ENCODE measurements around the gene ANO5.

The ANO5 gene, protein sequence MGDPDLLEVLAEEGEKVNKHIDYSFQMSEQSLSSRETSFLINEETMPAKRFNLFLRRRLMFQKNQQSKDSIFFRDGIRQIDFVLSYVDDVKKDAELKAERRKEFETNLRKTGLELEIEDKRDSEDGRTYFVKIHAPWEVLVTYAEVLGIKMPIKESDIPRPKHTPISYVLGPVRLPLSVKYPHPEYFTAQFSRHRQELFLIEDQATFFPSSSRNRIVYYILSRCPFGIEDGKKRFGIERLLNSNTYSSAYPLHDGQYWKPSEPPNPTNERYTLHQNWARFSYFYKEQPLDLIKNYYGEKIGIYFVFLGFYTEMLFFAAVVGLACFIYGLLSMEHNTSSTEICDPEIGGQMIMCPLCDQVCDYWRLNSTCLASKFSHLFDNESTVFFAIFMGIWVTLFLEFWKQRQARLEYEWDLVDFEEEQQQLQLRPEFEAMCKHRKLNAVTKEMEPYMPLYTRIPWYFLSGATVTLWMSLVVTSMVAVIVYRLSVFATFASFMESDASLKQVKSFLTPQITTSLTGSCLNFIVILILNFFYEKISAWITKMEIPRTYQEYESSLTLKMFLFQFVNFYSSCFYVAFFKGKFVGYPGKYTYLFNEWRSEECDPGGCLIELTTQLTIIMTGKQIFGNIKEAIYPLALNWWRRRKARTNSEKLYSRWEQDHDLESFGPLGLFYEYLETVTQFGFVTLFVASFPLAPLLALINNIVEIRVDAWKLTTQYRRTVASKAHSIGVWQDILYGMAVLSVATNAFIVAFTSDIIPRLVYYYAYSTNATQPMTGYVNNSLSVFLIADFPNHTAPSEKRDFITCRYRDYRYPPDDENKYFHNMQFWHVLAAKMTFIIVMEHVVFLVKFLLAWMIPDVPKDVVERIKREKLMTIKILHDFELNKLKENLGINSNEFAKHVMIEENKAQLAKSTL

DNA sequence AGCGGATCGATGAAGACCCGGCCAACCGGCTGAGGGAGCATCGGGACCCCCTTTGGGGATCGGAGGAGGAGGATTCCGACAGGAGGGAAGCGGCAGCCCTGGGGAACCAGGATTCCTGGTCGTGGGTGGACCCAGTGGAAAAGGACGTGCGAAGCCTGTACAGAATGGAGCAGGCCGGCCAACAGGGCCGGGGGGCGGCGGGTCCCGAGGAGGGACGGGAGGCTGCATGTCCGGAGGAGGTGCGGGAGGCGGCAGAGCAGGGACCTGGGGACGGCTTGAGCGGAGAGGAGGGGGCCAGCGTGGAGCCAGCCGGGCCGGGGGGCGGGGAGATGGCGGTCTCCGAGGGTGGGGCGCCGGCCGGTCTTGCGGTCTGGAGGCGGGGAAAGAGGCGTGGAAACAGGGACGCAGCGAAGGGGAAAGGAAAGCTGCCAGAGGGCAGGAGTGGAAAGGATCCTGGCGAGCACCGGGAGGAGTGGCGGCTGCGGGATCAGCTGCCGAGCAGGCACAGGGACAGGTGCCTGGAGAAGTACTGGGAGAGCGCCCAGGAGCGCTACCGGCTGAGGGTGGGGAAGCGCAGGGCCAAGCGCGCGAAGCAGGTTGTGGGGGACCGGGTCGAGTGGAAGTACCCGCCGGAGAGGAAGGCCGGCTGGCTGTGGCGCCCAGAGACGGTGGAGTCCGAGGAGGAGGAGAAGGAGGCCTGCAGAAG is at the start of gene ANO5:
TSS of gene ANO5 (plus strand) at position 444 of the 706 bp plus-strand sequence. CDS start 408 bp downstream, outside the sequence.
- peak; percentile 26 for DNase-seq (ENCODE audit: low spot score)

DNA sequence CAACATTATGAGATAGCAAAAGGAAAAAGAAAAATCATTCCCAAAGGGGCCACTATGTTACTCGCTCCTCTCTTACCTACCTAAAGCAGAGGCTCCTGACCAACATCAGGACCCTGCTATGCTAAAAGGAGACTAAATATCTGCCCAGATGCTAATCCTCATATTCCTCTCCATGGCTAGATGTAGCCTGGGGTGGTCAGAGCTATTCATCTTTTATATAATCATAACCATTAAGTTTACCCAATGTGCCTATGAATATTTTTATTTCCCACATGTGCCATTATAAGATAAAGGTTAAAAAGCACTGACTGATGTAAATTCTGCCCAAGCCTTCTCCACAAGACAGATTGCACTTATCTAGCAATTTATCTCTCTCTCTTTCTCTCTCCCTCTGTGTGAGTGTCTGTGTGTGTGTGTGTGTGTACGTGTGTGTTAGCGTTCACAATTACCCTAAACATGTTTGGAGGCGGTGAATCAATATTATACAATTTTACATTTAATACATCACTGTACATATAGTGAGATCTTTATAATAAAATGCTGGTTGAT is 41.2 kb upstream of the ANO5 start:
- DNase-seq (ENCODE audit: low spot score), result no peak

DNA sequence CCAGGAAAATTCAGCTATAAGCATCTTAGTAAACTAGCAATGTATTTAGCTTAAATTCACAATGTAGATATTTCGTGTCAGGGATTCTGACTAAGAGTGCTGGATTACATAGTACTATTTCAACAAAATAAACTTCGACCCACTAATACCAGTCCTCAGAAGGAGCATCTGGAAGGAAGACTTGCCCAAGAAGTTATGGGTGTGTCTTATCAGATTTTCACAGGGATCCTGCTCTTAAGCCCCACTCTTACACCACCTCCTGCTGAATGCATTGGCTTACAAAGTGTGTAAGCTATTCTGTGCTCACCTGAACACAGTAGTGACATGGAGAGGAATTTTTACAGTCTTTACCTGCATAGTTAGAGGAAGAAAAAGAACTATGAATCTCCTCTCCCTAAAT is 35.4 kb upstream of the ANO5 start:
- DNase-seq (ENCODE audit: low spot score), result no peak

DNA sequence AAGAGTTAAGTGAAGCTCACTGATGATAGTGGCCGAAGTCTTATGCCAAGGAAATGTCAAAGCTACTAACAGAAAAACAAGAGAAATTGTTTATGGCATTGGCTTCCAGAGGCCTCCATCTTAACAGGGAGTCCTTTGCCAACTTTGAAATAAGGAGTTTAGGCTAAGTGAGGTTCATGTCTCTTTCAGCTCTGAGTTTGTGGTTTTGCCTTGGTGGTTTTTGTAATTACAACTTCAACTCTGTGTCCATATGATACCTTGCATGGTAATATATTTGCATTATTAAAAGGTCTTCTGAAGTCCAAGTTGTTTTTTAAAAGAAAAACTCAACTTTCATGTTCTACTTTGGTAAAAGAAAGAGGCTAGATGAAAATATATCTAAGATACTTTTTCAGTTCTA is 31.4 kb upstream of the ANO5 start:
- DNase-seq (ENCODE audit: low spot score), result no peak

DNA sequence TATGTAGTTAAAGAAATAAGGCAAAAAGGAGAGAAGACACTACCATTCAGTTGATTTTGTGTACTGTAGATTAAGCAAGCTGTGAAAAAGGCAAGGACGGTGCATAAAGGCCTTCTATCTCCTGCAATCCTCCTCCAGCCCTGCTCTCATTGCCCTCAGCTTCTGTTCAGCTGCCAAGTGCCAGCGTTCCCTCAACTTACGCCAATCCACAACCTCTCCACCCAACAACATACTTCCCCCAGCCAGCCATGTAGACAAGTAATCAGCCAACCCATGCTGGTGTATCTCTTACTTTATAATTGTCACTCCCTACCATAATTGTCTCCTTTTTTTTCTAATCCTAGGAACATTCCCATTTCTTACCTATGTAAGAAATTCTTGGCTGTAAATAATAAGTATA is 30.1 kb upstream of the ANO5 start:
- no peak for DNase-seq (ENCODE audit: low spot score)

DNA sequence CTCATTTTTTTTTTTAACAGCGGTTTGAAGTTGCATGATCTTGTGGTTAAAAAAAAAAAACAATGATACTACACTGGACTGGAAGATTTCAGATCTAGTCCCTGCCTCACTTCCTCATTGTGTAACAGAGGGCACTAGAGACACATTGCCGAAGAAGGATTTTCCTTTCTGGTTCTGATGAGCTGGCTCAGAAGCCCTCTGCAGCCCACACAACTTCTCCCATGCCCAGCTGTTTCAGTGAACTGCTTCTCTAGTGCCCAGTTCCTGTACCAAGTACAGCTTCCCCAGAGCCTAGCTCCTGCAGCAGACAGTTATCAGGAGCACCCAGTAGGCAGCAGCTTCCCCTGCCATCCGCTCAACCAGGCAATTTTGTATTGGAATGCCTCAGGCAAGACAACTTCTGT is 29.5 kb upstream of the ANO5 start:
- no peak for DNase-seq (ENCODE audit: low spot score)

DNA sequence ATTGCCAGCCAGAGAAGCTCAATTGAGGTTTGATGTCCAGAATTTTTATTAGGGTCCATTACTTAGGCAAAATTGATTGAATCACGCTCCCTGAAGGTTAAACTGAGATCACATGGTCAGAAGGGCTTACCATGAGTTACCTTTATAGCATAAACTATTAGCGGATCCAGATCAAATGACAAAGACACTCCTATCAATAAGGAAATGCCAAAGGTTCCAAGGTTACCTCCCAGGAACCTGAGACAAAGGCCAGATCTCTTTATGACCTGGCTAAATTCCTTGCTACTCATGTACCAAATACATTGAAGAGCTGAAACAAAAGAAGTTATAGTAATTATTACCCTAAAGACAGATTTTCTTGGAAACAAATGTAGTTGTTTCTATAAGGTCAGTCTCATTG is 27.8 kb upstream of the ANO5 start:
- DNase-seq (ENCODE audit: low spot score), result no peak

DNA sequence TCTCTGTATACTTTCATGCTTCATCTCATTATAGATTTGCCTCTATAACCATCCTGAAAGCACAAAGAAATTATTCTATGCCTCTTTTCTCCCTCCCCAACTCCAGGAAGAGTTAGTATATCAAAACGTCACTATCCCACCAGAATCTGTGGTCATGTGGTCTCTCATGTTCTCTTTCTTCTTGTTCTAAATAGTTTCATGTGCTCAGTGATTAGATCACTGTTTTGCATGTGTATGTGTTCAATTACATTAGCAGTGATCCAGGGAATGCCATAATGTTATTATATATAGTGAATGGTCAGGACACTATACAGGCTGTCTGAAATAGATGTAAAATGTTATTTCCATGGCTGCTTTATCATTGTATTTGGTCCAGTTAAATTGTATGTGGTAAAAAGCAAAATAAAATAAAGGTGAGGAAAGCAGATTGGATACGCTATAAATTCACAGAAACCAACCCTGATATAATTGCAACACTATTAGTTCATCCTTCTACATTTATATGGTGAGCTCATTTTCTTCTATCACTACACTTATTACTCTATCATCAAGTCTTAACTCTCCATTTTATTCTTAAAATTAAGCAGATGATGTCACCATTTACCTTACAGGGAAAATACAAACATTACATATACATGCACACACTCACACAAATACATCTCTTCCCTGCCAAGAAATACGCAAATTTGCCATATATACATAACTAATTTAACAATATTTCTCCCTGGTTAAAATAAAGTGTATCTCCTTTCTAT is 26.9 kb upstream of the ANO5 start:
- DNase-seq (ENCODE audit: low spot score), result no peak

DNA sequence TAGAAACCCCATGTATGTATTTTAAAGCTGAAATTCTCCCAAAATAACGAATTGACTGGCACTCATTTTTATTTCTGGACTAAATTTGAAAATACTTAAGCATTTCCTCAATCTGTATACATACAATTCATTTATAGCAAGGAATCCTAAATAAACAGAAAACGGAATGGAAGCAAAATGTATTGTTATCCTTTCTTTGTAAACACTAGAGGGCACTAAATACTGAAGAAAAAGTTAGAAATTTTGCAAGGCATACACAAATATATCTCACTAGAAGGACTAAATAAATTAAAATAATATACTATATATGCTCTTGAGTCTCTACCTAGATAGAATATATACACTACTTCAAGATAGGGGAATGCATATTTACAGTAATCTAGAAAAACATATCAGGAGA is 23.1 kb upstream of the ANO5 start:
- no peak for DNase-seq (ENCODE audit: low spot score)

DNA sequence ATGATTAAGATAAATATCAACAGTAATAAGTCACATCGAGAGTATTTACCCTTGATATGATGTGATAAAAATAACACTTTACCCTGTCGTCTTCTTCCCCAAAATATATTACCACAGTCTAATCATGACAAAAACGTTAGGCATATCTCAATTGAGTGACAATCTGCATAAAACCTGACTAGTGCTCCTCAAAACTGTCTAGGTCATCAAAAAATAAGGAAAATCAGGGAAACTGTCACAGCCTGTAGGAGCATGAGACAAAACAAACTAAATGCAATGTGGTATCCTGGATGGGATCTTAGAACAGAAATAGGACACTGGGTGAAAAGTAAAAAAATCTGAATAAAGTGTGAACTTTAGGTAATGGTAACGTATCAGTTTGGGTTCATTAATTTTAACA is 19.4 kb upstream of the ANO5 start:
- DNase-seq (ENCODE audit: low spot score), result no peak

DNA sequence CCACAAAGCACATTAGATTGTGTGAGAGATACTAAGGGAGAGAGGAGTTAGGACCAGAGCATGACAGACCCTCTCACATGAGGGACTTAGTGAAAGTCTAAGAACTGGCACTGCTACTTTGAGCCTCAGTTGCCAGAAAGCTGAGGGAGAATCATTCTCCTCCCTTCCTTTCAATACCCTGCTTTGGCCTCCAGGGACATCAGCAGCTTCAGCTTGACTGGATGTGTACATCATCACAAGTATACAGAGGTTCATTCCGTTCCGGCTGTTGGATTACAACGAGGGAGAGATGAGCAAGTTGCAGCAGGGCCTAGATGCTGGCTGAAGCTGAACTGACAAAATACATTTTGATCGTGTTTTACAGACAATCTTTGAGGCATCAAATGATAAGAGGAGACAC is 15.7 kb upstream of the ANO5 start:
- DNase-seq (ENCODE audit: low spot score), result no peak

DNA sequence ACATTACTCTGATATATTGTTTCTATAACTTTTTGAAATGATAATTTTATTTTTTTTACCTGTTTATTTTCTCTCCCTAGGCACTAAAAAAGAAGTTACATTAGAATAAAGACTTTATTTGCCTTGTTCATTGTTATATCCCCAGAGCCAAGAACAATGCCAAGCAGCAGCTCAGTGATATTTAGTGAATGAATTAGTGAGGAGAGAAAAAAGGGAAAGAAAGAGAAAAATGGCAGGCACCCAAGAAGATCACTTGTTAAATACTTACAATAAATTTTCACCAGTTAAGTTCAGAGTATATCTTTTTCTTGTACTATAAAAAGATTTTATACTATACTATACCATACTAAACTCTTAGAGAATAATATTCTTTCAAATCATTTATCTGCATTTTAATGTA is 13.3 kb upstream of the ANO5 start:
- DNase-seq (ENCODE audit: low spot score), result no peak

DNA sequence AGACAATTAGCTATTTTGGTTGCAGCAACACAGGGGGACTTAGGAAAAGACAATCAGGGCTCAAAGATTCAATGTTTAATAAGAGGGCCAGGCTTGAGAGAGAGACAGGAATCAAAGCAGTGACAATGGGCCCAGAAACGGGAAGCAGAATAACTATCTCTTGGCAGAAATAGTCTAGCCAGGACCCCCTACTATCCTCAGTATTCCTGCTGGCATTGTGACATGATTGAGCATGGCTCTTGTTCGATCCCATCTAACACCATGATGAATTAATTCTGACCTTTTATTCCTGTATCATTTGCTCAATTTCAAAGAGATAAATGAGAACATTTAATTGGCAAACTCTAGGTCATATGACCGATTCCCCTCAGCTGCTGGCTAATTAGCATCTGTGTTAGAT is 12.8 kb upstream of the ANO5 start:
- DNase-seq (ENCODE audit: low spot score), result no peak

DNA sequence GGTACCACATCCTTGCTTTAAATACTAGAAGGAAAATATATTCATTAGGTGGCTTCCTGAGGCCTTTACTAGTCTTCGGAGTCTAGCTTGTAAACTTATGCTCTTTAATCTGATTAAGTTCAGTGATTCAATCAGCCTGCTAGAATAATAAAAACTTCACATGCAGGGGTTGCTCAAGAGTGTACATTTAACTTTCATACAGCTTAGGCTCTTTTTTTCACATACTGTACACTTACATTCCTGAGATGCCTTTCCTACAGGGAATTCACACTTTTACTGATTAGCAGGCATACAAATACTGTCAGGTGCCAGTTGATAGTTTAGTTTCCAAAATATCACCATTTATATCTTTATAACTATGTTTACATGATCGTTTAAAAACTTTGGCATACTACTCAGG is 3.2 kb upstream of the ANO5 start:
- no peak for DNase-seq (ENCODE audit: low spot score)

DNA sequence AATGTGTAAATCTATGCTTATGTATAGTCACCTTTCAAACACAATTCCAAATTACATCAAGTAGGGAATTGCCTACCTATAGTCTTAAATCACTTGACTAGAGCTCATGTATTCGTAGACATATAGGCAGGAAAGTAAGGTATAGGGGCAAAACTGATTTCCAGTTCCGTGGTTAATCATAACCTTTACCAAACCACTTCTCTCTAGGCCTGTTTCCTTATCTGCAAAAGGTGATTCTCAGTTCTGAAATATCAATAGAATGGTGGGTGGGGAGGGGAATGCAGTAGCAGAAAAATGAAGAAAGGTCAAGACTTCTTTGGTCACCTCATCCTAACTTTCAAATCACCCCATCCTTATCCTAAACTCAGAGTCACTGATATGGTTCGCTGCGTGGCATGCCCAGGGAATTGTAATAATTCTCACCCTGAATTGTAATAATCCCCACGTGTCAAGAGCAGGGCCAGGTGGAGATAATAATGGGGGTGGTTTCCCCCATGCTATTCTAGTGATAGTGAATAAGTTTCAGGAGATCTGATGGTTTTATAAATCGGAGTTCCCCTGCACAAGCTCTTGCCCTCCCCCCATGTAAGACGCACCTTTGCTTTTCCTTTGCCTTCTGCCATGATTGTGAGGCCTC is 1.9 kb upstream of the ANO5 start:
- no peak for DNase-seq (ENCODE audit: low spot score)

DNA sequence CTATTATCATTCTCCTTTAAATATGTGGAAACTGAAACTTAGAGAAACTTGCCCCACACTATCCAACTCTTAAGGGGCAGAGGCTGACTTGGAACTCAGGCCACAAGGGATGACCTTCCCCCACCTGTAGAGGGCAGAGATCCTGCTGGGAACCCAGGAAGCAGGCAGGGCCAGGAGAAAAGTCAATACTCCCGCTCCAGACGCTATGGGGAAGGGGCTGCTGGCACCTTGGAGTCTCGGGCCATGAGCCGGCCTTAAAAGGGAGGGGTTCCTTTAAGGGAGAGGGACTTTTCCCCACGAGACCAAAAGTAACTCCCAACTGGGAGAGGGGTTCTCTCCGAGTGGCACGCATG is 620 bp upstream of the ANO5 start:
- peak; percentile 12 for DNase-seq (ENCODE audit: low spot score)

DNA sequence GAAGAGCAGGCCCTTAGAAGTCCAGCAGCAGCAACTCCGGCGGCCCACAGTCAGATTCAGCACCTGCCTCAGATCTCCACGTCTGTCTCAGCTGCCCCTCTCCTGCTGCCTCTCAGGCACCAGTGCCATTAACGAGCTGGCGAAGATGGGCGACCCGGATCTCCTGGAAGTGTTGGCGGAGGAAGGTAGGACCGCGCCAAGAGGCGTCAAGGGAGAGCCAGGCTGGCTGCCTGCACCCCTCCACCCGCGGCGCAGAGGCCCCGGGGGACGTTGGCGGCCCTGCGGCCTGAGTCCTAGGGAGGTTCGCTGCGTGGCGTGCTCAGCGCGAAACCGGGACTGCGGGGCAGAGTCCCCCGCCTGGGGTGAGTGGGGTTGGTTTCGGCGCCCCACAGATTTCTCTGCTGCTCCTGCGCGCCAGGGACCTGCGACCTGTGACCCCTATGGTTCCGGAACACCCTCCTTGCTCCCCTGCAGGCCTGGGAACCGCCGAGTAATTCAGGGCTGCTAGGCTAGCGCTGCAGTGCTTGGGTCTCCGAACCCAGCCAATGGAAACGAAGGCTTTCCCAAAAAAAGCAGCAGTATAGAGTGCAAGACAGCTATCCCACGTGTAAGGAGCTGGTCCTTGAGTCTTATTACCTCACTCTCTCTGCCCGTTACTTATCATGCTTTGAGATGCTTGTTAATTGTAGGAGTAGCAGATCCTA is 615 bp downstream of the ANO5 start:
- peak; percentile 6 for DNase-seq (ENCODE audit: low spot score)

DNA sequence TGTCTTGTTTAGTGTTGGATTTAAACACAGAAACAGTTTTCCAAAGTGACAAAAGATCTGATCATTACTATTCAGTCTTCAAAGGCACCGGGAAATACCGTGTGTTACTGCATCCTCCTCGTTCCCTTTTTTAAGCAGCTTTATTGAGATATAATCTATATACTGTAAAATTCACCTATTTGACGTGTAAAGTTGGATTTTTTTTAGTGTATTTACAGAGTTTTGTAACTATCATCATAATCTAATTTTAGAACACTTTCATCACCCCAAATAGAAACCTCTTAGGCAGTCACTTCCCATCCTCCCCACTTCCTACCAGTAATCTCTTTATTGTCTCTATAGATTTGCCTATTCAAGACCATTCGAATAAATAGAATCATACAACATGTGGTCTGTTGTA is 1.4 kb downstream of the ANO5 start:
- no peak for DNase-seq (ENCODE audit: low spot score)

DNA sequence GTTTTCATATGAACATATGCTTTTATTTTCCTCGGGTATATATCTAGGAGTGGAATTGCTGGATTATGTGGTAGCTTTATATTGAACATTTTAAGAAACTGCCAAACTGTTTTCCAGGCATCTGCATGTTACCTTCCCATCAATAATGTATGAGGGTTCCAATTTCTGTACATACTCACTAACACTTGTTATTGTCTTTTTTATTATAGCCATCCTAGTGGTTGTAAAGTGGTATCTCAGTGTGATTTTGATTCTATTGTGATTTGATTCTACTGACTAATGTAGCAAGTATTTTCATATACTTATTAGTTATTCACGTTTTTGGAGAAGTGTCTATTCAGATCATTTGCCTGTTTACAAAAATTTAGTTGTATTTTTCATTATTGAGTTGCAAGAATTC is 2.0 kb downstream of the ANO5 start:
- no peak for DNase-seq (ENCODE audit: low spot score)

DNA sequence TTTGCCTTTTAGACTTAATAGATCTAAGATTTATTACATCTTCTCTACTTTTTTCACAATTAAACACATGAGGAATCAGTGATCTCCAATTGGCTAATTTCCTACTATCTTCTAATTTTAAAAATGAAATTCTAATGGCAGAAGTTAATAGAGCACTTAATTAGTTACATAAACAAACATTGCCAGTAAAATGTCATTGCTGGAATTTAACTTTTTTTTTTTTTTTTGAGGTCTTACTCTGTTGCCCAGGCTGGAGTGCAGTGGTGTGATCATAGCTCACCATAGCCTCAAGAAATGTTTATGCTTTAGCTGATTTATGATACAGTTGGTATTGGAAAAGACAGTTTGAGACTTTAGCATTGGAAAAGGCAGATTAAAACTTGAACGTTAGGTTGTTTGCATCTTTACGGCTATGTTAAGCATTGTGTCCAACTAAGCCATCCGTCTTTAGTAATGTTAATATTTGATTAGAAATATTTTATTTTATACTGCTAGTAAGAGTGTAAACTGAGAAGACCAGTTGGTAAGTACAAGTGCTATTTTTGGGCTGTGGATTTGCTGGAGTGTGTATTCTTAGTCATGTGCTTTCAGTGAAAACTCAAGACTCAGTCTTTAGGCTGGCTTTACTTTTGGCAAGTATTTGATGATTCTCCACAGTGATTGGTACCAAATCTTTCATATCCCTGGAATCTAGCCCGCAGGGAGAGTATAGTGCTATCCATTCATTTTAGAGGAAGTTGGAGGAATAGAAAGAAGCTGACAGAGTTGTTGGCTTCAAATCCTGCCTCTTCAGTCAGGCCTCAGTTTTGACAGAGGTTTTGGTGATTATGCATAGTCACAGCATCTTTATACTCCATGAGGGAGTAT is 4.5 kb downstream of the ANO5 start:
- DNase-seq (ENCODE audit: low spot score), result no peak

Data from AG08396 (cell line).